GM19239 (cell line): ENCODE data around the gene NIT1.
A peak's percentile ranks its signal among the peaks of the same experiment; 100 is the strongest.

ENCODE experiments used
- DNase-seq: peaks from one replicate; pipeline ENCODE4 v3.0.0; 2011; ENCODE audit warnings: low spot score; ENCODE audit not compliant: insufficient read length
- FAIRE-seq: peaks from 2 replicates; lab custom pipeline; 2011; peaks lifted over from hg19 to GRCh38; lab: Jason Lieb, UNC

The NIT1 gene

GRCh38 chr1:161139766-161140165 is 21.9 kb downstream of the NIT1 start:
- DNase-seq: no peak
- FAIRE-seq: no peak

DNA sequence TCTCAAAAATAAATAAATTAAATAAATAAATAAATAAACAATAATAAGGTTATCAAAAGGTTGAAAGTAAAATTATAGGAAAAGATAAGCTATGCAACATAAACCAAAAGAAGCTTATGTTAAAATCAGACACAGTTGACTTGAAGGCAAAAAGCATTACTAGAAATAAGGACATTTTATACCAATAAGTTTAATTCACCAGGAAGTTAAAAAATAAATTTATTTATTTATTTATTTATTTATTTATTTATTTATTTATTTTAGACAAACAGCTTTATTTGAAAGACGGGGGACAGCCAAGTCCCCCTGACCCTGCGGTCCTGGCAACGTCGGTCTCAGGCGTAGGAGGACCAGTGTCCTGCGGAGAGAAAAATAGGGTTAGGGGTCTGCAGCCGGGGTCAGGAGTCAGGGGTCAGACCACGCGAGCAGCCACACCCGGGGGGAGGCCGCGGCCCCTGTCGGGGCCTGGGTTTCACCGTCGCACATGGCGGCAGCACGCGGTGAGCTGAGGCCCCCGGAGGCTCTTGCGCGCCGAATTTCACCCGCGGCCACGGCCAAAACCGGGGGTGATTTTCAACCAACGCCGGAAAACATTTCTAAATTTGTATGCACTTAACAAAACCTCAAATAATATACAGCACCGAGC is 23.0 kb downstream of the NIT1 start:
- DNase-seq: no peak
- FAIRE-seq: no peak

- no peak for DNase-seq
- no peak for FAIRE-seq
Measured at GRCh38 chr1:161145832-161146231, 27.9 kb downstream of the NIT1 start.

DNA sequence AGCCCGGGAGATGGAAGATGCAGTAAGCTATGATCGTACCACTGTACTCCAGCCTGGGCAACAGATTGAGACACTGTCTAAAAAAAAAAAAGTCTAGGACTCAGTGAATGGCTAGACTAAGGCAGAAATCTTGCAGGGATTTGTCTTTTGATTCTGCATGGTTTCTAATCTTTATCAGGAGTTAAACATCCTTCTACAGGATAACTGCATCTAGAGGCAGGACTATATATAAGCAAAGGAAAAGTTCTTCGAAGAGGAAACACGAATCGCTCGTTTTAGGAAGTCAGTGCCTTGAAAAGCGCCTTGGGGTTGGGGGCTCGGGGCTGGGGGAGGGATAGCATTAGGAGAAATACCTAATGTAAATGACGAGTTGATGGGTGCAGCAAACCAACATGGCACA is 35.3 kb downstream of the NIT1 start:
- no peak for FAIRE-seq

GRCh38 chr1:161153682-161154337 is 35.9 kb downstream of the NIT1 start, which contains the start of gene UFC1:
TSS of gene UFC1 (plus strand) at chr1:161153978. CDS start at chr1:161153998, 20 bp downstream.
- peak; percentile 93 for FAIRE-seq
- DNase-seq: peak; percentile 78

More for the DNA sequence above, 35.3 kb downstream of the NIT1 start:
- no peak for DNase-seq

DNA sequence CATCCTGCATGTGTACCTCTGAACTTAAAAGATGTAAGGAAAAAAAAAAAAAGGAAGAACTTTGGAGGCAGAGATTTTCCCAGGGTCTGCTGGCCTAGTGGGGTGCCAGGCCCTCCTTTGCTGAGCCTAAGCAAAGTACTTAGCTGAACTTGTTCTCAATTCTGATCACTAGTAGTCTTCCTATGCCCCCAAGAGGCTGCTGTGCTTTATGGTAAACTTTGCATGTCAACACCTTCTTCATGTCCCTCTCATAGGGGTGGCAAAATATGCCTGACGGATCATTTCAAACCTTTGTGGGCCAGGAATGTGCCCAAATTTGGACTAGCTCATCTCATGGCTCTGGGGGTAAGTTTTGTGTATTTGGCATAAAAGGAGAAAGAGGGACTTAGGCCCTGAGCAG is 40.0 kb downstream of the NIT1 start:
- DNase-seq (no peak), FAIRE-seq (no peak)

GRCh38 chr1:161158316-161159010 is 40.6 kb downstream of the NIT1 start:
- no peak for DNase-seq
- no peak for FAIRE-seq

DNA sequence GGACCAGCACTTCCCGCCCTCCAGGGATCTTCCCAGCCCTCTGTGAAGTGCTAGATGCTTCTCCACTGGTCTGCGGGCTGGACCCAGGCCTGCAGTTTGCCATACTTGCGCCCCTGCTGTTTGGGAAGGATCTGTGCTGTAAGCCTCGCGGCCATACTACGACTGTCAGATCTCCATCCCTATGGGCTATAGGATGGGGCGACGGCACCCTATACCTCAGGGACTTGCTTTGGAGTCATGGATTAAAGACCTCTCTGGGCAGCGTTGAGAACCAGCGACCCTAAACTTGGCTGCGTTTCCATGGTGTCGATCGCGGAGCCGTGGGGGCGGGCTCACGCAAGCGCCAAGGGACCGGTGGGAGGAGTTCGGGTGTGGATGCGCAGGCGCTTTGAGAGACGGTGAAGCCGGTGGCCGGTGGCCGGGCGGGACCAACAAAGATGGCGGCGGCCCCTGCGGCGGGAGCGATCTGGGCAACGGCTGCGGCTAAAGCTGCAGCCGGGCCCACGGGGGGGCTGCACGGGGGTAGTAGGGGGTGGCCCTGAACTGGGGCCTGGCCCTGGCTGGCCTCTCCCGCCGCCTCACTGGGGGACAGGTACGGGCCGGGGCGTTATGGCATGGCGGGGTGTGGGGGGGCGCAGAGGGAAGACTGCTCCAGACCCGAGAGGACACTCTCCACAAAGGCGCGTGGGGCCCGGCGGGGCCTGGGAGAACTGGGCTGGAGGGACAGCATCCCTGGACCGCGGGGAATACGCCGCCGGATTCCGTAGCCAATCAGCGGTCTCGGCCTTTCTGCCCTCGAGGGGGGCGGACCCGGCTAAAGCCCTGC is 41.4 kb downstream of the NIT1 start, which contains the start of gene USP21:
TSS of gene USP21 (plus strand) at position 414 of the 826 bp plus-strand sequence. CDS start 1,141 bp downstream, outside the sequence.
- FAIRE-seq: peak; percentile 80

DNA sequence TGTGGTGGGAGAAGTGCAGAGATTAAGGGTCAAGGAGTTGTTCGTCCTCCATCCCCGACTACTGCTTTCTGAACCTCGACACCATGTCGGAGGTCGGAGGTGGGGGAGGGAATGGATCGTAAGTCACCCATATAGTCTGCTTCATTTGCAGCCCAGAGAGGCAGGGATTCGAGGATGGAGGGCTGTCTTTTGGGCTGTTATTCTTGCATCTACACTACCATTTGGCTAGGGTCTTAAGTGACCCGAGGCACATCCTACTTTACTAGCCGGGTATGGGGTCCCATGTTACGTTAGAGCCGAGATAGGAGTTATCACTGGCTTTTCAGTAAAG is 42.0 kb downstream of the NIT1 start:
- FAIRE-seq (no peak), DNase-seq (no peak)

More for the DNA sequence above, 41.4 kb downstream of the NIT1 start, which contains the start of gene USP21:
- DNase-seq: peak; percentile 90

DNA sequence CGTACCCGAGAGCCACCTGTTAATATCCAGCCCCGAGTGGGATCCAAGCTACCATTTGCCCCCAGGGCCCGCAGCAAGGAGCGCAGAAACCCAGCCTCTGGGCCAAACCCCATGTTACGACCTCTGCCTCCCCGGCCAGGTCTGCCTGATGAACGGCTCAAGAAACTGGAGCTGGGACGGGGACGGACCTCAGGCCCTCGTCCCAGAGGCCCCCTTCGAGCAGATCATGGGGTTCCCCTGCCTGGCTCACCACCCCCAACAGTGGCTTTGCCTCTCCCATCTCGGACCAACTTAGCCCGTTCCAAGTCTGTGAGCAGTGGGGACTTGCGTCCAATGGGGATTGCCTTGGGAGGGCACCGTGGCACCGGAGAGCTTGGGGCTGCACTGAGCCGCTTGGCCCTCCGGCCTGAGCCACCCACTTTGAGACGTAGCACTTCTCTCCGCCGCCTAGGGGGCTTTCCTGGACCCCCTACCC is 42.8 kb downstream of the NIT1 start:
- no peak for DNase-seq
- no peak for FAIRE-seq

DNA sequence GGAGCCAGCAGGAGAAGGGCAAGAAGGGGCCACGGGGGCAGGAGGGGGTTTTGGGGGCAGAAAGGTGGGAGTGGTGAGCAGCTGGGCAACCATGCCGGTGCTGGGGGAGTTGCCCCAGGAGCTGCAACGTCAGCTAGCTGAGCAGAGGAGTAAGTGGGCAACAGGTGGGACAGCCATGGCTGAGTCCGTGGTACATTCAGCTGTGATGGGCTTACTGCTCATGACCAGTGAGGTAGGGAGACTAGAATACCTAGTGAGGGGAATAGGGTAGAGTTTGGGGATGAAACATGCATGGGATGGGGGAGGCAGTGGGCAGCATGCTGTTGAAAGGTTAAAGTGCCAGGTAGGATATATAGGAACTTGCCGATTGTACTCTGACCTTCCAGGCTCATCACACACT is 43.7 kb downstream of the NIT1 start:
- no peak for FAIRE-seq
- no peak for DNase-seq

DNA sequence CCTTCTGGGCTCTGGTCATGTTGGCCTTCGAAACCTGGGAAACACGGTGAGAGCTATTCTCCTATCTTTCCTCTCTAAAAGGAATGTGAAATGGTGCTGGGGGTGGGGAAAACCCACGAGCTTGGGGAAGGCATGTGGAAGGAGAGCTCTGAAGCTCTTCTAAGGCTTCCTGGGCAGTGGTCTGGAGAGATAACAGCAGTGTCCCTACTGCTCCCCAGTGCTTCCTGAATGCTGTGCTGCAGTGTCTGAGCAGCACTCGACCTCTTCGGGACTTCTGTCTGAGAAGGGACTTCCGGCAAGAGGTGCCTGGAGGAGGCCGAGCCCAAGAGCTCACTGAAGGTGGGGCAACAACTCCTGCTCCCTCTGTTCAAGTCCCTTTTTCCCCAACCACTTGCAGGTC is 44.1 kb downstream of the NIT1 start:
- DNase-seq: no peak
- FAIRE-seq: no peak

DNA sequence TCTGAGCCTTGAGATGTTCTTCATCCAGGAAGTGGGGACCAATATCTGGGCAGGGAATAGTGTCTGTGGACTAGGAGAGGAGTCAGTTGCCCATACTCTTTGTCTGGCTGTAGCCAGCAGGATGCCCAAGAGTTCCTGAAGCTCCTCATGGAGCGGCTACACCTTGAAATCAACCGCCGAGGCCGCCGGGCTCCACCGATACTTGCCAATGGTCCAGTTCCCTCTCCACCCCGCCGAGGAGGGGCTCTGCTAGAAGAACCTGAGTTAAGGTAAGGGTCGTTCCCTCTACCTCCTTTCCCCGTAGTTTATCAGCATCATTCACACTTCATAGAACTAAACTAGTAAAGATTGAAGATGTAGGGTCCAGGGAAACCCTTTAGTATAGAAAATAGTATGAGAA is 44.9 kb downstream of the NIT1 start:
- FAIRE-seq: no peak

GRCh38 chr1:161163793-161164192 is 45.9 kb downstream of the NIT1 start:
- FAIRE-seq (no peak), DNase-seq (no peak)

More for the DNA sequence above, 44.9 kb downstream of the NIT1 start:
- DNase-seq: no peak

- FAIRE-seq: no peak
- no peak for DNase-seq
Measured at GRCh38 chr1:161164901-161165610, 47.2 kb downstream of the NIT1 start.

DNA sequence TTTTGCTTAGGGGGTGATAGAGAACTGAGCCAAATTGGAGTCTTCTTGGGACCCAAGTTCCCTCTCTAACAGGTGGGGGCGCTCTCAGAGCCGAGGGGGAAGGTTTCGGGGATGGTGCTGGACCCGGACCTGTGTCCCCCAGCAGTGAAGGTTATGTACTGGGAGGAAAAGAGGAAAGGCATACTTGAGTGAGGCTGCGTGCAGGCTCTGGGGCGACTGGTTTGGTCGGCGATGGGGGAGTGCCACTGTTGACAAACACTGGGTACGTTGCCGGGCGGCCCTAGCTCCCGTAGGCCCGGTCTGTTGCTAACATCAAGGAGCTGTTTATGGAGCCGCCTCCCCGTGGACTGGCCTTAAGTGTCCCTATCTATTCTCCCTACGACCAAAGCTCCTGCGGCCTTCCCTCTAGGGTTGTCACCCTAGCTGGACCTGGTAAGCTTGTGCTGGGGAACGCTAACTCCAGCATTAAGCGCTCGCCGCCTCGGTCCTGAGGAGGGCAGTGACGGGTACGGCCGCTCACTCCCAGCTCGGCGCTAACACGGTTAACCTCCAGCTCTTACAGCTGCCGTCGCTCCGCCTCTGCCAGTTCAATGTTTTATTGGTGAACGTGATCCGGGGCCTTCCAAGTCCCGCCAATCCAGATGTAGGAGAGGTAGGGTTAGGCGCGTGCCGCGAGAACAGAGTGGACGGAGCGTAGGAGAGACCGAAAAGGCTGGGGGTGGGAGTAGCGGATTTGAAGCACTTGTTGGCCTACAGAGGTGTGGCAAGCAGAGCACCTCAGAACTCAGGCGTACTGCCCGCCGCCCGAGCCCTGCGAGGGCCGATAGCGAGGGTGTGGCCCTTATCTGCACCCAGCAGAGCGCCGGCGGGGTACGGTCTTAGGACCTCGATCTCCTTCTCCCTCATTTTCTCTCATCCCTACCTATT is 48.1 kb downstream of the NIT1 start, which contains the start of gene PPOX:
TSS of gene PPOX (plus strand) at position 685 of the 927 bp plus-strand sequence. CDS start 422 bp downstream, outside the sequence.
- DNase-seq (peak; percentile 79), FAIRE-seq (peak; percentile 99)

DNA sequence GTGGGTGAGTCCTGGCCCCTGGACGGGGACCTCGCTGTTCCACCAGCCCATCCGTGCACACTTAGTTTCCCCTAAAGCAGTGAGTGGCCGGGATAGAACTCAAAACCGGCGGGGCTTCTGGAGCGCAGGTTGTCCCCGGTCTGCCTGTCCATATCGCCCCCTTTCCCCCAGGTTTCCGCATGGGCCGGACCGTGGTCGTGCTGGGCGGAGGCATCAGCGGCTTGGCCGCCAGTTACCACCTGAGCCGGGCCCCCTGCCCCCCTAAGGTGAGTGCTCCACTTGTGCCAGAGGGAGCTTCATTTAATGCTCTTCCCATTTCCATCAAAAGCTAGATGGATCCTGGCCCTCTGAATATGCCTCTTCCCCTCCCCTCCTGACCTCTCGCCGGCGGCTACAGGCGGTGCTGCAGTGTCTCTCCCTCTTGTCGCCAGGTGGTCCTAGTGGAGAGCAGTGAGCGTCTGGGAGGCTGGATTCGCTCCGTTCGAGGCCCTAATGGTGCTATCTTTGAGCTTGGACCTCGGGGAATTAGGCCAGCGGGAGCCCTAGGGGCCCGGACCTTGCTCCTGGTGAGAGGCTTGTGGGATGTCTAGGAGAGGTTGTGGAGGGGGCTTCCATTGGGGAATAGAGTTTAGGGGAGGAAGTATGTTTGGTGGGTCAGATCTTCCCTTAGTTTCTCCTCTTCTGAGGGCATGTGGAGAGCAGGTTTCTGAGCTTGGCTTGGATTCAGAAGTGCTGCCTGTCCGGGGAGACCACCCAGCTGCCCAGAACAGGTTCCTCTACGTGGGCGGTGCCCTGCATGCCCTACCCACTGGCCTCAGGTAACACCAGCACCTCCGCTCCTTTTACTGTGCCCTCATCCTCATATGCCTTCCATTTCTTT is 49.0 kb downstream of the NIT1 start:
- DNase-seq: no peak
- FAIRE-seq: peak; percentile 44
